Parathyroid adenoma (tissue), 2 donors: ENCODE data around the gene TMEM41B.
"Not testable (repeated sequence)": the region's sequence is repeated elsewhere in the genome, so short reads cannot be mapped to it uniquely, and the experiment has no call there.

Experiments
- H2AFZ ChIP-seq: fragments of 300-600 bp; sonication (generic); one replicate; pipeline ENCODE4 v1.7.0; 2017; ENCODE audit warnings: antibody characterized with exemption, mild to moderate bottlenecking
- H3K27ac ChIP-seq: fragments of 300-600 bp; sonication (generic); one replicate; pipeline ENCODE4 v1.7.0; 2017
- H3K27me3 ChIP-seq: fragments of 300-600 bp; sonication (generic); one replicate; pipeline ENCODE4 v1.7.0; 2017; ENCODE audit warnings: low read length; ENCODE audit not compliant: control insufficient read depth, insufficient read depth
- H3K36me3 ChIP-seq: fragments of 300-600 bp; sonication (generic); one replicate; pipeline ENCODE4 v1.7.0; 2017; ENCODE audit warnings: low read length; ENCODE audit not compliant: control insufficient read depth, insufficient read depth
- H3K4me1 ChIP-seq: fragments of 300-600 bp; sonication (generic); one replicate; pipeline ENCODE4 v1.7.0; 2017; ENCODE audit warnings: control low read depth
- H3K4me2 ChIP-seq: fragments of 300-600 bp; sonication (generic); one replicate; pipeline ENCODE4 v1.7.0; 2017; ENCODE audit warnings: low read length
- H3K4me3 ChIP-seq: fragments of 300-600 bp; sonication (generic); one replicate; pipeline ENCODE4 v1.7.0; 2017; ENCODE audit warnings: low read depth, low read length
- H3K79me2 ChIP-seq: fragments of 300-600 bp; sonication (generic); one replicate; pipeline ENCODE4 v1.7.0; 2017; ENCODE audit warnings: control low read depth
- H3K9ac ChIP-seq: fragments of 300-600 bp; sonication (generic); one replicate; pipeline ENCODE4 v1.7.0; 2017; ENCODE audit warnings: mild to moderate bottlenecking
- H3K9me3 ChIP-seq: fragments of 300-600 bp; sonication (generic); one replicate; pipeline ENCODE4 v1.7.0; 2017; ENCODE audit warnings: low read length; ENCODE audit not compliant: control insufficient read depth
- CTCF ChIP-seq: fragments of 300-600 bp; sonication (generic); IDR thresholded peaks from one replicate; pipeline ENCODE4 v1.7.0; 2017; ENCODE audit warnings: antibody characterized with exemption, mild to moderate bottlenecking
- donor health status: primary hyperparathyroidism.

The TMEM41B gene

GRCh38 chr11:9330387-9331384 is 16.3 kb upstream of the TMEM41B start:
- Histone ChIP-seq H3K27ac (no peak overlapping the region), H3K9me3 (no peaks in the 10 kb centered on the region), H3K4me1 (no peaks in the 10 kb centered on the region), H3K79me2 (no peaks in the 10 kb centered on the region), H3K9ac (no peak overlapping the region), H3K4me3 (no peak overlapping the region), H3K36me3 (no peaks in the 10 kb centered on the region), H3K27me3 (no peaks in the 10 kb centered on the region), H2AFZ (no peak overlapping the region), H3K4me2 (no peak overlapping the region)
- TF ChIP-seq CTCF, result no peak

- H3K36me3 ChIP-seq, result no peaks in the 10 kb centered on the region
- no peak overlapping the region for H3K9ac ChIP-seq
- no peak for TF ChIP-seq CTCF
- no peaks in the 10 kb centered on the region for H3K4me1 ChIP-seq
- H3K4me2 ChIP-seq, result no peak overlapping the region
- H3K79me2 ChIP-seq, result no peaks in the 10 kb centered on the region
- no peaks in the 10 kb centered on the region for H3K9me3 ChIP-seq
- H3K27ac ChIP-seq, result no peak overlapping the region
- no peak overlapping the region for H2AFZ ChIP-seq
- H3K27me3 ChIP-seq, result no peaks in the 10 kb centered on the region
- H3K4me3 ChIP-seq, result no peak overlapping the region
These were observed 5.7 kb upstream of the TMEM41B start for GRCh38 chr11:9320047-9320446.

GRCh38 chr11:9319377-9320001 is 5.1 kb upstream of the TMEM41B start:
- H3K4me2 ChIP-seq, H3K79me2 ChIP-seq, H3K4me3 ChIP-seq, H3K9ac ChIP-seq, H3K36me3 ChIP-seq, H2AFZ ChIP-seq, H3K27me3 ChIP-seq, H3K4me1 ChIP-seq, H3K27ac ChIP-seq, H3K9me3 ChIP-seq: not testable (repeated sequence)

- H3K36me3 ChIP-seq, H3K27ac ChIP-seq, H3K27me3 ChIP-seq, H3K4me3 ChIP-seq, H3K4me1 ChIP-seq, H2AFZ ChIP-seq, H3K79me2 ChIP-seq, H3K9me3 ChIP-seq, H3K9ac ChIP-seq, H3K4me2 ChIP-seq: not testable (repeated sequence)
These were observed 4.3 kb upstream of the TMEM41B start for GRCh38 chr11:9318442-9319376.

- Histone ChIP-seq H3K79me2 (peaks cover 11% of the 10 kb centered on the region), H3K27me3 (no peaks in the 10 kb centered on the region), H2AFZ (no peak overlapping the region), H3K4me2 (no peak overlapping the region), H3K9me3 (no peaks in the 10 kb centered on the region), H3K4me3 (no peak overlapping the region), H3K27ac (no peak overlapping the region), H3K9ac (no peak overlapping the region), H3K4me1 (no peaks in the 10 kb centered on the region), H3K36me3 (no peaks in the 10 kb centered on the region)
- TF ChIP-seq CTCF, result no peak
These were observed 1.9 kb upstream of the TMEM41B start for GRCh38 chr11:9316334-9316733.
